ENCODE data around the gene SMIM27. TPM values are rescaled to one million over a fixed set of nuclear protein-coding genes. Genes with fewer than 3 reads are reported as not detected.
A peak's percentile ranks its signal among the peaks of the same experiment; 100 is the strongest.
"Not testable (repeated sequence)": the region's sequence is repeated elsewhere in the genome, so short reads cannot be mapped to it uniquely, and the experiment has no call there.

SMIM27 gene
- total RNA-seq: 14.0 and 15.6 TPM in 2 replicates

GRCh38 chr9:32552172-32552872, at the start of gene SMIM27, which contains the start of gene TOPORS:
Gene SMIM27 (plus strand): TSS chr9:32552327. CDS start chr9:32552435, 108 bp downstream.
Gene TOPORS (minus strand): TSS chr9:32552586. CDS start chr9:32552436, 150 bp downstream.
- peaks cover 38% of the 10 kb centered on the region for H3K4me1 Mint-ChIP-seq
- H3K36me3 Mint-ChIP-seq (ENCODE audit: low read depth): peaks cover 19% of the 10 kb centered on the region
- intact Hi-C loops (cut with micrococcal nuclease): loop anchor here (1.0 kb wide), 4 partner anchors 10 to 524 kb away; partner anchors contain the start of genes DNAJA1, NDUFB6 and SMU1
- peak; percentile 96 for DNase-seq
- H3K27ac Mint-ChIP-seq: peak within 1 kb of the TSS; percentile 100
- H3K4me3 Mint-ChIP-seq: peak within 1 kb of the TSS; percentile 99
- no peaks in the 10 kb centered on the region for H3K9me3 Mint-ChIP-seq
- H3K27me3 Mint-ChIP-seq: no peaks in the 10 kb centered on the region

DNA sequence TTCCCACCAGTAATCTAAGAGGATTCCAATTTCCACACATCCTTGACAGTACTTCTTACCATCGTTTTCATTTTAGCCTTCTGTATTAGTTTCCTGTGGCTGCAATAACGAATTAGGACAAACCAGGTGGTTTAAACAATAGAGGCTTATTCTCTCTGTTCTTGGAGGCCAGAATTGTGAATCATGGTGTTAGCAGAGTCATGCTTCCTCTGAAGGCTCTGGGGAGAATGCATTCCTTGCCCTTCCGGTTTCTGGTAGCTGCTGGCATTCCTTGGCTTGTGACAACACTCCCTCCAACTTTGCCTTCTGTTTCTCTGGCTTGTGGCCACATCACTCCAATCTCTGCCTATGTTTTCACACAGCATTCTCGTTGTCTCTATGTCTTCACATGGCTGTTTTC, 49.7 kb upstream of the SMIM27 start:
- Mint-ChIP-seq H3K27ac (no peak overlapping the region), H3K9me3 (no peaks in the 10 kb centered on the region), H3K4me3 (no peak overlapping the region), H3K4me1 (peaks cover 3% of the 10 kb centered on the region), H3K27me3 (no peaks in the 10 kb centered on the region), H3K36me3 (ENCODE audit: low read depth) (peaks cover 37% of the 10 kb centered on the region)
- no peak for DNase-seq
- intact Hi-C loops (cut with micrococcal nuclease): no loop called here

GRCh38 chr9:32503008-32503407, 49.1 kb upstream of the SMIM27 start:
- Mint-ChIP-seq H3K36me3 (ENCODE audit: low read depth) (peaks cover 35% of the 10 kb centered on the region), H3K4me1 (peaks cover 5% of the 10 kb centered on the region), H3K4me3 (no peak overlapping the region), H3K27me3 (no peaks in the 10 kb centered on the region), H3K9me3 (no peaks in the 10 kb centered on the region), H3K27ac (no peak overlapping the region)
- intact Hi-C loops (cut with micrococcal nuclease): no loop called here
- DNase-seq: no peak

DNA sequence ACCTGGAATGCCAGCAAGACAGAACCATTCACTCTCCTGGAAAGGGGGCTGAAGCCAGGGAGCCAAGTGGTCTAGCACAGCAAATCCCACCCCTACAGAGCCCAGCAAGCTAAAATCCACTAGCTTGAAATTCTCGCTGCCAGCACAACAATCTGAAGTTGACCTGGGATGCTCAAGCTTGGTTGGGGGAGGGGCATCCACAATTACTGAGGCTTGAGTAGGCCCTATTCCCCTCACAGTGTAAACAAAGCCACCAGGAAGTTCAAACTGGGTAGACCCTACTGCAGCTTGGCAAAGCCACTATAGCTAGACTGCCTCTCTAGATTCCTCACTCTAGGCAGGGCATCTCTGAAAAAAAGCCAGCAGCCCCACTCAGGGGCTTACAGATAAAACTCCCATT, 43.4 kb upstream of the SMIM27 start:
- H3K27me3 Mint-ChIP-seq: no peaks in the 10 kb centered on the region
- intact Hi-C loops (cut with micrococcal nuclease): no loop called here
- H3K4me3 Mint-ChIP-seq: no peak overlapping the region
- DNase-seq: no peak
- peaks cover 7% of the 10 kb centered on the region for H3K36me3 Mint-ChIP-seq (ENCODE audit: low read depth)
- H3K27ac Mint-ChIP-seq: no peak overlapping the region
- H3K4me1 Mint-ChIP-seq: peaks cover 24% of the 10 kb centered on the region
- peaks cover 1% of the 10 kb centered on the region for H3K9me3 Mint-ChIP-seq

GRCh38 chr9:32516241-32516640, 35.9 kb upstream of the SMIM27 start:
- Mint-ChIP-seq H3K27me3 (no peaks in the 10 kb centered on the region), H3K4me3 (no peak overlapping the region), H3K4me1 (peaks cover 19% of the 10 kb centered on the region), H3K9me3 (peaks cover 9% of the 10 kb centered on the region), H3K27ac (peak overlapping the region; percentile 48), H3K36me3 (ENCODE audit: low read depth) (peaks cover 61% of the 10 kb centered on the region)
- intact Hi-C loops (cut with micrococcal nuclease): loop anchor here (1.0 kb wide), 1 partner anchor 9 kb away; no protein-coding TSS in a partner anchor
- DNase-seq: no peak

DNA sequence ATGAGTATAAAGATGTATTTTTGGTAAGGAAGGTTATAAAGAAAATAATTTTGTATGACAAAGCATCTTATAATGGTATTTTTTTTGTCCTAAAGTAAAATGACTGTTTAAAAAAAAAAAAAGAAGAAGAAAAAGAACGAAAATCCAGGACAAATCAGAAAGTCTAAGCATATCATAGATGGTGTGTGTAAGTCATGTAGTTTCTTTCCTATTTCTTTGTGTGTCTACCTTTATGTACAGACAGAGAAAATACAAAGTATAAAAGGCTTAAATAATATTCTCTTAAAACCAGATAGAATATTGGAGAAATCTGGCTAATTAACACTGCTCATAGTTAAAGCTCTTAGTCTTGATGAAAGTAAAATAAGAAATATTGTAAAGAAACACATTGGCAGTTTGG, 33.9 kb upstream of the SMIM27 start:
- intact Hi-C loops (cut with micrococcal nuclease): no loop called here
- Mint-ChIP-seq H3K4me1 (peaks cover 19% of the 10 kb centered on the region), H3K9me3 (peaks cover 9% of the 10 kb centered on the region), H3K27ac (no peak overlapping the region), H3K4me3 (no peak overlapping the region), H3K27me3 (no peaks in the 10 kb centered on the region), H3K36me3 (ENCODE audit: low read depth) (peaks cover 79% of the 10 kb centered on the region)
- DNase-seq: no peak

- Mint-ChIP-seq H3K27me3 (no peaks in the 10 kb centered on the region), H3K4me1 (peaks cover 39% of the 10 kb centered on the region), H3K36me3 (ENCODE audit: low read depth) (peaks cover 37% of the 10 kb centered on the region), H3K4me3 (peak overlapping the region; percentile 94), H3K27ac (no peak overlapping the region), H3K9me3 (no peaks in the 10 kb centered on the region)
- DNase-seq: no peak
- intact Hi-C loops (cut with micrococcal nuclease): no loop called here
Observed at GRCh38 chr9:32523910-32524309, 28.2 kb upstream of the SMIM27 start.

DNA sequence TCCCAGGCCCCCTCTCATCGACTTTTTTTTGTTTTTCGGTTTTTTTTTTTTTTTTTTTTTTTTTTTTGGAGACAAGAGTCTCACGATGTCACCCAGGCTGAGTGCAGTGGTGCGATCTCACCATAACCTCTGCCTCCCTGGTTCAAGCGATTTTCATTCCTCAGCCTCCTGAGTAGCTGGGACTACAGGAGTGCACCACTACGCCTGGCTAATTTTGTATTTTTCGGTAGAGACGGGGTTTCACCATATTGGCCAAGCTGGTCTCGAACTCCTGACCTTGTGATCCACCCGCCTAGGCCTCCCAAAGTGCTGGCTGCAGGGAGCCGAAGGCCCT, 27.6 kb upstream of the SMIM27 start:
- H3K27ac Mint-ChIP-seq; H3K9me3 Mint-ChIP-seq; DNase-seq; H3K27me3 Mint-ChIP-seq; intact Hi-C loops (cut with micrococcal nuclease): not testable (repeated sequence)
- Mint-ChIP-seq H3K4me3 (peak overlapping the region; percentile 94), H3K36me3 (ENCODE audit: low read depth) (peaks cover 34% of the 10 kb centered on the region), H3K4me1 (peaks cover 39% of the 10 kb centered on the region)

DNA sequence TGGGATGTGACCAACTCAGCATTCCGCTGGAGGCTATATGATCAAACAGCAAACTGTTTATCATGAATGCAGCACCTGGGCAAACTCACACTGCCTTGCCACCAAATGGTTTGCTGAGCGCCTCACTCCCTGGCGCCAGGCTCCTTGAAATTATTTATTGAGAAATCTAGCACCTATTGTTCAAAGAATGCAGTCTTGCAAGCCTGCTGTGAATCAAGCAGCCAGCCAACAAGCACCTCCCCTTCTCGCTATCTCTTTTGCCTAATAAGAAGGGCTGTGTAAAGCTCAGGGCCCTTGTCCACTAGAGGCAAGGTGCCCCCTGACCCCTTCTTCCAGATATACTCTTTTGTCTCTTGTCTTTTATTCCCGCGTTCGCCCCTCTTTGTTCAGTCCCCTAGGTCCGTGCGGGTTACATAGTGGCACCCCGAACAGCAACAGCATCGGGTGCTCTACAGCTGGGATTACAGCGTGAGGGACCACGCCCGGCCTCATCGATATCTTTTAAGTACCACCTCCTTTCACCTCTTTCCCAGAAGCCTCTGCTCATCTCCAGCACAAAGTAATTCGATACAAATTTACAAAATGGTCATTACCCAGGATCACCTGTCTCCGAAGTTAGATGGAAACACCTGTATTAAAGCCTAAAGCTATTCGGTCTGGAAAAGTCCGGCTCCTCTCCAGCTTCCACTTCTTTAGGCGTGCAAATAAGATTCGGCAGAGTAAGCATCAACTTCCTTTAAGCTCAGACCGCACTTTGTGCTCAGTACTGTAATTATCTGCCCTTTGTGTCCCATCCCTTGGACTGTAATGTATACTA, 27.0 kb upstream of the SMIM27 start:
- peak; percentile 76 for DNase-seq
- H3K4me1 Mint-ChIP-seq: peaks cover 39% of the 10 kb centered on the region
- peak overlapping the region; percentile 94 for H3K4me3 Mint-ChIP-seq
- H3K36me3 Mint-ChIP-seq (ENCODE audit: low read depth): peaks cover 30% of the 10 kb centered on the region
- H3K27me3 Mint-ChIP-seq: no peaks in the 10 kb centered on the region
- intact Hi-C loops (cut with micrococcal nuclease): loop anchor here (1.0 kb wide), 2 partner anchors 9 to 141 kb away; partner anchors contain the start of gene ACO1
- H3K27ac Mint-ChIP-seq: peak overlapping the region; percentile 80
- H3K9me3 Mint-ChIP-seq: no peaks in the 10 kb centered on the region

DNA sequence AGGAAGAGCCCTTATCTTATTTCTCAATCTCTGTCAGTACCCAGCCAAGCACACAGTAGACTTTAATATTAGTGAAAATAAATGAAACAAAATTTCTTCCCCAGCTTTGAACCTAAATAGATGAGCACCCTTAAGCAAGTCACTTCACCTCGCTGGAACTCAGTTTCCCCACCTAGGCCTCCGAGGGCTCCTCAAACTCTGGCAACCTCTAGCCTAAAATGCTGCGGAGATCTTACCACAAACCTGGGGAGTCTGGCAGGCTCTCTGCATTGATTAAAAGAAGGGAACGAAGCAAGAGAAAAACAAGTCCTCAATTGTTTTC, 26.5 kb upstream of the SMIM27 start:
- peaks cover 39% of the 10 kb centered on the region for H3K4me1 Mint-ChIP-seq
- no peak for DNase-seq
- peak overlapping the region; percentile 94 for H3K4me3 Mint-ChIP-seq
- H3K36me3 Mint-ChIP-seq (ENCODE audit: low read depth): peaks cover 26% of the 10 kb centered on the region
- H3K27me3 Mint-ChIP-seq: no peaks in the 10 kb centered on the region
- peak overlapping the region; percentile 80 for H3K27ac Mint-ChIP-seq
- intact Hi-C loops (cut with micrococcal nuclease): loop anchor here (1.0 kb wide), 5 partner anchors 9 to 146 kb away; partner anchors contain the start of gene ACO1
- H3K9me3 Mint-ChIP-seq: no peaks in the 10 kb centered on the region

DNA sequence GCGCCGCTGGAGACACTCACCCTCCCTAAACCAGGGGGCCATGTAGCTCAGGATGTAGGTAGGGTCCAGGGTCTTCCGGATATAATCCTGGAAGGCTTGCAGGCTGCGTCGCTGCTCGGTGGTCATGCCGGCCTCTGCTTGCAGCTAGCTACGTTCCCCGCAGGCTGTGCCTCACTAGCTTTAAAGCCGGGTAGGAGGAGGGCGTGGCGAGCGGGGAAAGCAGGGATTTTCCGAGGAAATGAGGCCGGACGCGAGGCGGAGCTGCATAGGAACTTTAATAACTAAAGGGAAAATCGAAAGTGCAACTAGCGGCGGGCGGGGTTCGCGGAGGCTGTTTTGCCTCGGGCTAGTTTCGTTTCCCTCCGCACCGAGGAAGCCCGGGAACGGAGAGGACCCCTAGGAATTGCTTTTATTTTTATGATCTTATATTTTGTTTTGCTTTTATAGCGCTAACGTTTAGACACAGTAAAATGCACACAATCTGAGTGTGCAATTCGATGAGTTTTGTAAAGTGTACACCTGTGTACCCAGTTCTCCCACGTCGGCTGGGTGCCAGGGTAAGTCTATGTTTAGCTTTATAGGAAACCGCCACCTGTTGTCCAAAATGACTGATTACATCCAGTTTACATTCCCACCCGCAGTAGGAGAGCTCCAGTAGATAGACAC, 26.0 kb upstream of the SMIM27 start, which contains the start of gene RIGI:
Gene RIGI, minus strand, starts transcription at position 156 of the 666 bp plus-strand sequence. Its CDS starts 30 bp downstream, at position 126.
- H3K4me1 Mint-ChIP-seq: peaks cover 39% of the 10 kb centered on the region
- no peaks in the 10 kb centered on the region for H3K27me3 Mint-ChIP-seq
- peak within 1 kb of the TSS; percentile 94 for H3K4me3 Mint-ChIP-seq

DNA sequence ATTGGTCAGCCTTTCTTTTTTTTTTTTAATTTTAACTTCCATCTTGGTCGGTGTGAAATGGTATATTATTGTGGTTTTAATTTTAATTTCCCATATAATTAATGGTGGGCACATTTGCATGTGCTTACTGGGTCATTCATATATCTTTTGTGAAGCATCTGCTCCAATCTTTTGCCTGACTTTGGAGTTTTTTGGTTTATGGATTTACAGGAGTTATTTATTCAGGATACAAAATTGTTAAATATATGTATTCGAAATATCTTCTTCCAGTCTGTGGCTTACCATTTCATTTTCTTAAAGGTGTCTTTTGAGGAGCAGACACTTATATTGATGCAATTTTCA, 25.4 kb upstream of the SMIM27 start:
- no peaks in the 10 kb centered on the region for H3K27me3 Mint-ChIP-seq
- no peaks in the 10 kb centered on the region for H3K9me3 Mint-ChIP-seq
- peak overlapping the region; percentile 80 for H3K27ac Mint-ChIP-seq
- intact Hi-C loops (cut with micrococcal nuclease): loop anchor here (1.0 kb wide), 3 partner anchors 25 to 147 kb away; no protein-coding TSS in a partner anchor
- DNase-seq: no peak
- H3K4me3 Mint-ChIP-seq: peak overlapping the region; percentile 94
- H3K4me1 Mint-ChIP-seq: peaks cover 39% of the 10 kb centered on the region
- peaks cover 24% of the 10 kb centered on the region for H3K36me3 Mint-ChIP-seq (ENCODE audit: low read depth)

More for the DNA sequence above, 26.0 kb upstream of the SMIM27 start, which contains the start of gene RIGI:
- no peaks in the 10 kb centered on the region for H3K9me3 Mint-ChIP-seq
- intact Hi-C loops (cut with micrococcal nuclease): loop anchor here (1.0 kb wide), 3 partner anchors 25 to 147 kb away; no protein-coding TSS in a partner anchor
- H3K27ac Mint-ChIP-seq: peak within 1 kb of the TSS; percentile 80
- peaks cover 29% of the 10 kb centered on the region for H3K36me3 Mint-ChIP-seq (ENCODE audit: low read depth)
- DNase-seq: peak; percentile 96

DNA sequence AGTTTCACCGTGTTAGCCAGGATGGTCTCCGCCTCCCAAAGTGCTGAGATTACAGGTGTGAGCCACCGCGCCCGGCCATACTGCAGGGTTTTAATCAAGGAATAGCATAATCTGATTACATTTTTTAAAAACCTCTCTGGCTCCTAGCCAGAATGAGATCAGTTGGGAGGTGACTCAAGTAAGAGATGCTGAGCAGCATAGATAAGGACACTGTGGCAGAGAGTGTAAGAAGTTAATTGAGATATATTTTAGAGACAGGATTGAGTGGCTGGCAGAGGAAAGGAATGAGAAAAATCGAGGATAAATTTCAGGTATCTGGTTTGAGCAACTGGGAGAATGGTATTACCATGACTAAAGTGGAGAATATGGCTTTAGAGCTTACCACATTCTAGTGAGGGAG, 18.8 kb upstream of the SMIM27 start:
- intact Hi-C loops (cut with micrococcal nuclease): no loop called here
- H3K9me3 Mint-ChIP-seq: no peaks in the 10 kb centered on the region
- H3K27me3 Mint-ChIP-seq: no peaks in the 10 kb centered on the region
- no peak overlapping the region for H3K27ac Mint-ChIP-seq
- no peaks in the 10 kb centered on the region for H3K4me1 Mint-ChIP-seq
- DNase-seq: no peak
- H3K36me3 Mint-ChIP-seq (ENCODE audit: low read depth): peaks cover 16% of the 10 kb centered on the region
- no peak overlapping the region for H3K4me3 Mint-ChIP-seq

Data from activated CD4-positive, alpha-beta T cell treated with anti-CD3 and anti-CD28 coated beads, Interleukin-2, amount 10 ng/mL, durations not matched to agents 24 days and 14 days (primary cell).